ENCODE measurements around the gene USP16. TPM values are rescaled to one million over a fixed set of nuclear protein-coding genes. Genes with fewer than 3 reads are reported as not detected.

Gene USP16
- total RNA-seq, 1 experiment from 2014 or later: 24.1 TPM

DNA sequence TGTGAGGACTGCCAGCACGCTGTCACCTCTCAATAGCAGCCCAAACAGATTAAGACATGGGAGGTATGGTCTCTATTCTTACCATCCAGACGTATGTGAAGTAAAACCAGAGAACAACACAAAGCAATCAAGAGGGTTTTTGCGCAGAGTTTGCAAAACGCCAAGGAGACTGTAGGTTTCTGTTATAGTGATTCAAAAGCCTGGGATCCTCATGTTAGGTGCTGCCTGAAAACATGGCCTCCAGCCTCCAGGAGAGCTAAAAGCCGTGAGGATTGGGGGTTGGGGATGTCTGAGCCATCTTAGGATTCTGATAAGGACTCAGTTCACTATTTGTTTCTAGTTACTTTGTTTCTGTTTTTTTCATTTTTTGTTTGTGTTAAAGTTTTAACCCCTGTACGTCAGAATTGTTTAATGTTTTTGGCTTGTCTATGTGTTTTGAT, 53.2 kb downstream of the USP16 start:
- Histone ChIP-seq H3K4me1 (ENCODE audit: insufficient read depth, low read length) (peaks cover 35% of the 10 kb centered on the region), H3K9me2 (replicated peaks; ENCODE audit: low read length) (0 out of 2 replicates have a peak, but pooled peaks cover 5% of the 10 kb centered on the region), H3K27ac (ENCODE audit: low read length) (peak overlapping the region; percentile 58), H3K4me2 (ENCODE audit: low read length) (peak overlapping the region; percentile 74), H2AFZ (ENCODE audit: low read length) (peak overlapping the region; percentile 72), H3K79me2 (ENCODE audit: low read length) (peaks cover 13% of the 10 kb centered on the region), H3K4me3 (ENCODE audit: low read length) (peak overlapping the region; percentile 53), H3K36me3 (ENCODE audit: low read depth, low read length) (no peaks in the 10 kb centered on the region), H3K27me3 (ENCODE audit: low read length) (no peaks in the 10 kb centered on the region), H3K9ac (ENCODE audit: low read length) (peak overlapping the region; percentile 64), H4K20me1 (ENCODE audit: low read length) (peaks cover 2% of the 10 kb centered on the region), H3F3A (ENCODE audit: low read length, unreplicated experiment) (no peaks in the 10 kb centered on the region), H3K9me3 (ENCODE audit: low read length) (no peaks in the 10 kb centered on the region)
- intact Hi-C loops (cut with micrococcal nuclease): no loop called here
- ATAC-seq (no peak), DNase-seq (peak; percentile 26)
- TF ChIP-seq EZH2phosphoT487 (IDR thresholded peaks at IDR 0.05; ENCODE audit: borderline replicate concordance, low read length) (no peak), EZH2 (IDR thresholded peaks at IDR 0.05; ENCODE audit: low read length, unreplicated experiment) (no peak)
- TF ChIP-seq, protein P1, sequence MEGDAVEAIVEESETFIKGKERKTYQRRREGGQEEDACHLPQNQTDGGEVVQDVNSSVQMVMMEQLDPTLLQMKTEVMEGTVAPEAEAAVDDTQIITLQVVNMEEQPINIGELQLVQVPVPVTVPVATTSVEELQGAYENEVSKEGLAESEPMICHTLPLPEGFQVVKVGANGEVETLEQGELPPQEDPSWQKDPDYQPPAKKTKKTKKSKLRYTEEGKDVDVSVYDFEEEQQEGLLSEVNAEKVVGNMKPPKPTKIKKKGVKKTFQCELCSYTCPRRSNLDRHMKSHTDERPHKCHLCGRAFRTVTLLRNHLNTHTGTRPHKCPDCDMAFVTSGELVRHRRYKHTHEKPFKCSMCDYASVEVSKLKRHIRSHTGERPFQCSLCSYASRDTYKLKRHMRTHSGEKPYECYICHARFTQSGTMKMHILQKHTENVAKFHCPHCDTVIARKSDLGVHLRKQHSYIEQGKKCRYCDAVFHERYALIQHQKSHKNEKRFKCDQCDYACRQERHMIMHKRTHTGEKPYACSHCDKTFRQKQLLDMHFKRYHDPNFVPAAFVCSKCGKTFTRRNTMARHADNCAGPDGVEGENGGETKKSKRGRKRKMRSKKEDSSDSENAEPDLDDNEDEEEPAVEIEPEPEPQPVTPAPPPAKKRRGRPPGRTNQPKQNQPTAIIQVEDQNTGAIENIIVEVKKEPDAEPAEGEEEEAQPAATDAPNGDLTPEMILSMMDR (conservative IDR thresholded peaks at IDR 0.05; ENCODE audit: low read depth, low read length): no peak
- ChIA-PET POLR2A (ENCODE audit: unreplicated experiment) (no interaction called here), CTCF (no interaction called here)
- BruUV-seq (replicated peaks): no TSS peak

DNA sequence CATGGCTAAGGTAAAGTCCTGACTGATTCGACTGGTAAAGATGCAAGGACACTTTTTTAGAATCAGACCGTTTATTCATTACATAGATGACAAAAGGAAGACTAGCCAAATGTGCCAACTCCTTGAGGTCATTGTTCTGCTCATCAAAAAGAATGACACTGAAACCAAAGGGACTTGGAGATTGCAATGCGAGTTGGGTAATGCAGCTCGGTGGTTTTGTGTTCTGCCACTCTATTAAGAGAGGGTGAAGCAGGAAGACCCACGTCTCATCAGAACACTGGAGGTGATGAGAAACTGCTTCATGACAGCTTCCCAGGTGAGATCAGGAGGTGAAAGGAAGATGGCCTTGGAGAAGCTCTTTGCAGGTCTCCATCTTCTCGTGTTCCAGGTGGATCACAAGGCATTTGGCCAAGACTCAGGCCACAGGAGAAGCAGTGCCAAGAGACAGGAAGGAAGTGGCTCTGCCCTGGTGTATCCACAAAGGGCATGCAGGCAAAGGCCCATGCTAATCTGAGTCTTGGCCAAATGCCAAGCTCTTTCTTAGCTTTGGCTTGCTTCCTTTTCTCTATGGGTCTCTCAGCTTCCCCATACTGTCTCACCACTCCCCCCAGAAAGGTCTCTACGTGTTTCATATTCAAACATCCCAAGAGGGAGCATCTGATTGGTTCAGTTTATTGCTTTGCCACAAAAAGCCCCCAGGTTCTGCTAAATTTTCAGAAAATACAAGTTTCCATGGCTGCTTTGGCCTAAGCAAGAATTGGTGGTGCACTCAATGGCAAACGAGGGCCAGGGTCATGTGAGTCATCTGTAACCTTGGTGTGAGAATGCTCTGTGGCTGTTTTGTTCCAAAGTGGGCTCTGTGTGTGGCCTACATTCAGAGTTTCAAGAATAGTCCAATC, 54.6 kb downstream of the USP16 start:
- POLR2A ChIA-PET (ENCODE audit: unreplicated experiment): no interaction called here
- no peak for TF ChIP-seq EZH2 (IDR thresholded peaks at IDR 0.05; ENCODE audit: low read length, unreplicated experiment)
- no peak for TF ChIP-seq EZH2phosphoT487 (IDR thresholded peaks at IDR 0.05; ENCODE audit: borderline replicate concordance, low read length)
- TF ChIP-seq, protein P1 (conservative IDR thresholded peaks at IDR 0.05; ENCODE audit: low read depth, low read length): no peak
- Histone ChIP-seq H2AFZ (ENCODE audit: low read length) (no peak overlapping the region), H3K79me2 (ENCODE audit: low read length) (peaks cover under 1% of the 10 kb centered on the region; the same call in 1 of the 2 replicates), H3K4me1 (ENCODE audit: insufficient read depth, low read length) (peaks cover 33% of the 10 kb centered on the region), H3K36me3 (ENCODE audit: low read depth, low read length) (no peaks in the 10 kb centered on the region), H3K27ac (ENCODE audit: low read length) (no peak overlapping the region), H3K4me3 (ENCODE audit: low read length) (no peak overlapping the region), H3K9ac (ENCODE audit: low read length) (no peak overlapping the region), H4K20me1 (ENCODE audit: low read length) (no peaks in the 10 kb centered on the region), H3K4me2 (ENCODE audit: low read length) (no peak overlapping the region), H3K27me3 (ENCODE audit: low read length) (no peaks in the 10 kb centered on the region), H3K9me2 (replicated peaks; ENCODE audit: low read length) (0 out of 2 replicates have a peak, but pooled peaks cover 5% of the 10 kb centered on the region), H3K9me3 (ENCODE audit: low read length) (no peaks in the 10 kb centered on the region), H3F3A (ENCODE audit: low read length, unreplicated experiment) (no peaks in the 10 kb centered on the region)
- intact Hi-C loops (cut with micrococcal nuclease): no loop called here
- DNase-seq: peak; percentile 32
- CTCF ChIA-PET: no interaction called here
- no peak for ATAC-seq
- BruUV-seq (replicated peaks): no TSS peak
